Liver (tissue), 9 donors: Measurements from ENCODE around the gene SLC25A25. TPM values are rescaled to one million over a fixed set of nuclear protein-coding genes. Genes with fewer than 3 reads are reported as not detected.

Source experiments
- DNase-seq: peaks from one replicate; pipeline ENCODE4 v3.0.0-alpha.2; 2017; ENCODE audit warnings: low spot score
- H3K27ac ChIP-seq, 2 donors: one replicate each; pipeline ENCODE4 v1.7.0; 2013; ENCODE audit warnings: inconsistent platforms in 2 of 2, low read length in 2 of 2, control low read depth in 1 of 2, low read depth in 1 of 2, mild to moderate bottlenecking in 1 of 2
- H3K27me3 ChIP-seq, 4 donors: one replicate each; pipeline versions ENCODE4 v1.6.1 to v1.7.0; 2013; ENCODE audit warnings: low read length in 3 of 4, inconsistent platforms in 1 of 4, mild to moderate bottlenecking in 1 of 4, moderate library complexity in 1 of 4; ENCODE audit not compliant: control insufficient read depth in 4 of 4, insufficient read depth in 4 of 4
- H3K36me3 ChIP-seq, 4 donors: one replicate each; pipeline versions ENCODE4 v1.6.1 to v1.7.0; 2013; ENCODE audit warnings: low read length in 3 of 4, mild to moderate bottlenecking in 3 of 4, low read depth in 1 of 4, moderate library complexity in 1 of 4; ENCODE audit not compliant: control insufficient read depth in 4 of 4, insufficient read depth in 3 of 4
- H3K4me1 ChIP-seq, 4 donors: one replicate each; pipeline versions ENCODE4 v1.6.1 to v1.7.0; 2013; ENCODE audit warnings: low read length in 3 of 4, mild to moderate bottlenecking in 3 of 4, moderate library complexity in 1 of 4; ENCODE audit not compliant: control insufficient read depth in 4 of 4, insufficient read depth in 4 of 4
- H3K4me3 ChIP-seq, 3 donors: one replicate each; pipeline versions ENCODE4 v1.6.1 to v1.7.0; 2013; ENCODE audit warnings: low read length in 3 of 3, control low read depth in 1 of 3, low read depth in 1 of 3, mild to moderate bottlenecking in 1 of 3
- H3K9ac ChIP-seq, 2 donors: one replicate each; pipeline ENCODE4 v1.7.0; 2013; ENCODE audit warnings: low read length in 2 of 2, mild to moderate bottlenecking in 2 of 2, moderate library complexity in 2 of 2, control low read depth in 1 of 2, low read depth in 1 of 2
- H3K9me3 ChIP-seq, 4 donors: one replicate each; pipeline versions ENCODE4 v1.6.1 to v1.7.0; 2013; ENCODE audit warnings: low read length in 3 of 4; ENCODE audit not compliant: control insufficient read depth in 4 of 4
- EGR1 ChIP-seq, 2 donors: IDR thresholded peaks; 2 replicates each; pipeline ENCODE4 v1.6.1; 2016 to 2018; ENCODE audit warnings: antibody characterized with exemption in 2 of 2, low read depth in 2 of 2
- FOXA1 ChIP-seq: IDR thresholded peaks from 2 replicates; pipeline ENCODE4 v1.6.1; 2016; ENCODE audit warnings: antibody characterized with exemption
- FOXA2 ChIP-seq: IDR thresholded peaks from 2 replicates; pipeline ENCODE4 v1.6.1; 2016; ENCODE audit warnings: antibody characterized with exemption
- GABPA ChIP-seq, 2 donors: IDR thresholded peaks in 1 of 2; conservative IDR thresholded peaks in 1 of 2; 2 replicates each; pipeline ENCODE4 v1.6.1; 2016; ENCODE audit warnings: antibody characterized with exemption in 2 of 2, mild to moderate bottlenecking in 1 of 2, moderate library complexity in 1 of 2
- HNF4A ChIP-seq, 2 donors: conservative IDR thresholded peaks; 2 replicates each; pipeline ENCODE4 v1.6.1; 2016; ENCODE audit warnings: antibody characterized with exemption in 2 of 2, mild to moderate bottlenecking in 2 of 2
- HNF4G ChIP-seq: IDR thresholded peaks from 2 replicates; pipeline ENCODE4 v1.6.1; 2016; ENCODE audit warnings: antibody characterized with exemption
- JUND ChIP-seq, 2 donors: IDR thresholded peaks; 2 replicates each; pipeline ENCODE4 v1.6.1; 2016; ENCODE audit warnings: antibody characterized with exemption in 2 of 2
- RAD21 ChIP-seq, 2 donors: IDR thresholded peaks; 2 replicates each; pipeline ENCODE4 v1.6.1; 2016; ENCODE audit warnings: antibody characterized with exemption in 2 of 2, mild to moderate bottlenecking in 2 of 2
- RXRA ChIP-seq, 2 donors: IDR thresholded peaks; 2 replicates each; pipeline ENCODE4 v1.6.1; 2017 to 2018; ENCODE audit warnings: antibody characterized with exemption in 2 of 2, mild to moderate bottlenecking in 1 of 2
- SP1 ChIP-seq: IDR thresholded peaks from 2 replicates; pipeline ENCODE4 v1.6.1; 2018; ENCODE audit warnings: antibody characterized with exemption, mild to moderate bottlenecking
- TAF1 ChIP-seq: conservative IDR thresholded peaks from 2 replicates; pipeline ENCODE4 v1.6.1; 2016; ENCODE audit warnings: antibody characterized with exemption, mild to moderate bottlenecking
- YY1 ChIP-seq: IDR thresholded peaks from 2 replicates; pipeline ENCODE4 v1.6.1; 2016; ENCODE audit warnings: antibody characterized with exemption, mild to moderate bottlenecking
- WGBS: extraction: QIAGEN DNeasy Blood & Tissue Kit; methylation state at CpG from one replicate; pipeline ENCODE4 v1.1.7; 2013; 5-methylcytosine and 5-hydroxymethylcytosine counted together
- polyA plus RNA-seq, 2 donors: library from polyadenylated mRNA; stranded (reverse) in 1 of 2; unstranded in 1 of 2; fragments of 200-250 nt in 1 of 2; fragments of >200 nt in 1 of 2; fragmentation: Nextera tagmentation in 1 of 2; extraction: Ambion mirVana in 1 of 2; gene quantifications; one replicate each; pipeline versions ENCODE4 v1.2.1 to v1.2.3, GENCODE V29; 2013 to 2015
- total RNA-seq, 2 donors: library from RNA; depleted of rRNA; stranded (reverse); fragments of >200 nt; gene quantifications; one replicate each; pipeline ENCODE4 v1.2.3, GENCODE V29; 2014
- TF ChIP-seq, protein P1 (sequence below): IDR thresholded peaks from 2 replicates; pipeline ENCODE4 v1.6.1; 2016; ENCODE audit warnings: antibody characterized with exemption, mild to moderate bottlenecking
- TF ChIP-seq, protein P2 (sequence below): IDR thresholded peaks from 2 replicates; pipeline ENCODE4 v1.6.1; 2016; ENCODE audit warnings: antibody characterized with exemption
- TF ChIP-seq, protein P3 (sequence below): IDR thresholded peaks from 2 replicates; pipeline ENCODE4 v1.6.1; 2016; ENCODE audit warnings: antibody characterized with exemption
- donor health status: healthy.
- donor health status: healthy.
- donor health status: healthy.
- donor health status: healthy.
- donor health status: healthy.

Gene SLC25A25
- total and polyA plus RNA-seq, 4 donors: 21.7 to 74.6 (median 39.3) TPM

DNA sequence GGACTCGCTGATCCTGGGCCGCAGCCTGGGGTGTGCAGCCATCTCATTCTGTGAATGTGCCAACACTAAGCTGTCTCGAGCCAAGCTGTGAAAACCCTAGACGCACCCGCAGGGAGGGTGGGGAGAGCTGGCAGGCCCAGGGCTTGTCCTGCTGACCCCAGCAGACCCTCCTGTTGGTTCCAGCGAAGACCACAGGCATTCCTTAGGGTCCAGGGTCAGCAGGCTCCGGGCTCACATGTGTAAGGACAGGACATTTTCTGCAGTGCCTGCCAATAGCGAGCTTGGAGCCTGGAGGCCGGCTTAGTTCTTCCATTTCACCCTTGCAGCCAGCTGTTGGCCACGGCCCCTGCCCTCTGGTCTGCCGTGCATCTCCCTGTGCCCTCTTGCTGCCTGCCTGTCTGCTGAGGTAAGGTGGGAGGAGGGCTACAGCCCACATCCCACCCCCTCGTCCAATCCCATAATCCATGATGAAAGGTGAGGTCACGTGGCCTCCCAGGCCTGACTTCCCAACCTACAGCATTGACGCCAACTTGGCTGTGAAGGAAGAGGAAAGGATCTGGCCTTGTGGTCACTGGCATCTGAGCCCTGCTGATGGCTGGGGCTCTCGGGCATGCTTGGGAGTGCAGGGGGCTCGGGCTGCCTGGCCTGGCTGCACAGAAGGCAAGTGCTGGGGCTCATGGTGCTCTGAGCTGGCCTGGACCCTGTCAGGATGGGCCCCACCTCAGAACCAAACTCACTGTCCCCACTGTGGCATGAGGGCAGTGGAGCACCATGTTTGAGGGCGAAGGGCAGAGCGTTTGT lies 39.6 kb downstream of the SLC25A25 start:
- H3K36me3 ChIP-seq: peaks cover 17 to 31% (median 29%) of the 10 kb centered on the region in 4 donors
- 71% methylated on average over 18 of the region's 18 CpGs for WGBS
- no peaks in the 10 kb centered on the region for H3K27me3 ChIP-seq
- peak overlapping the region in 1 of 2 donors; percentile 21 for H3K27ac ChIP-seq
- H3K4me3 ChIP-seq: no peak overlapping the region
- no peaks in the 10 kb centered on the region for H3K9me3 ChIP-seq
- no peak for DNase-seq
- no peak overlapping the region for H3K9ac ChIP-seq
- TF ChIP-seq YY1 (peak; percentile 47), RXRA (IDR thresholded peaks at IDR 0.05) (peak in 1 of 2 donors; percentile 35), TAF1 (no peak), JUND (IDR thresholded peaks at IDR 0.05) (no peak), FOXA1 (peak; percentile 9)
- TF ChIP-seq, protein P1, sequence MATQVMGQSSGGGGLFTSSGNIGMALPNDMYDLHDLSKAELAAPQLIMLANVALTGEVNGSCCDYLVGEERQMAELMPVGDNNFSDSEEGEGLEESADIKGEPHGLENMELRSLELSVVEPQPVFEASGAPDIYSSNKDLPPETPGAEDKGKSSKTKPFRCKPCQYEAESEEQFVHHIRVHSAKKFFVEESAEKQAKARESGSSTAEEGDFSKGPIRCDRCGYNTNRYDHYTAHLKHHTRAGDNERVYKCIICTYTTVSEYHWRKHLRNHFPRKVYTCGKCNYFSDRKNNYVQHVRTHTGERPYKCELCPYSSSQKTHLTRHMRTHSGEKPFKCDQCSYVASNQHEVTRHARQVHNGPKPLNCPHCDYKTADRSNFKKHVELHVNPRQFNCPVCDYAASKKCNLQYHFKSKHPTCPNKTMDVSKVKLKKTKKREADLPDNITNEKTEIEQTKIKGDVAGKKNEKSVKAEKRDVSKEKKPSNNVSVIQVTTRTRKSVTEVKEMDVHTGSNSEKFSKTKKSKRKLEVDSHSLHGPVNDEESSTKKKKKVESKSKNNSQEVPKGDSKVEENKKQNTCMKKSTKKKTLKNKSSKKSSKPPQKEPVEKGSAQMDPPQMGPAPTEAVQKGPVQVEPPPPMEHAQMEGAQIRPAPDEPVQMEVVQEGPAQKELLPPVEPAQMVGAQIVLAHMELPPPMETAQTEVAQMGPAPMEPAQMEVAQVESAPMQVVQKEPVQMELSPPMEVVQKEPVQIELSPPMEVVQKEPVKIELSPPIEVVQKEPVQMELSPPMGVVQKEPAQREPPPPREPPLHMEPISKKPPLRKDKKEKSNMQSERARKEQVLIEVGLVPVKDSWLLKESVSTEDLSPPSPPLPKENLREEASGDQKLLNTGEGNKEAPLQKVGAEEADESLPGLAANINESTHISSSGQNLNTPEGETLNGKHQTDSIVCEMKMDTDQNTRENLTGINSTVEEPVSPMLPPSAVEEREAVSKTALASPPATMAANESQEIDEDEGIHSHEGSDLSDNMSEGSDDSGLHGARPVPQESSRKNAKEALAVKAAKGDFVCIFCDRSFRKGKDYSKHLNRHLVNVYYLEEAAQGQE: no peak
- peaks cover 8 to 53% (median 29%) of the 10 kb centered on the region in 4 donors for H3K4me1 ChIP-seq

DNA sequence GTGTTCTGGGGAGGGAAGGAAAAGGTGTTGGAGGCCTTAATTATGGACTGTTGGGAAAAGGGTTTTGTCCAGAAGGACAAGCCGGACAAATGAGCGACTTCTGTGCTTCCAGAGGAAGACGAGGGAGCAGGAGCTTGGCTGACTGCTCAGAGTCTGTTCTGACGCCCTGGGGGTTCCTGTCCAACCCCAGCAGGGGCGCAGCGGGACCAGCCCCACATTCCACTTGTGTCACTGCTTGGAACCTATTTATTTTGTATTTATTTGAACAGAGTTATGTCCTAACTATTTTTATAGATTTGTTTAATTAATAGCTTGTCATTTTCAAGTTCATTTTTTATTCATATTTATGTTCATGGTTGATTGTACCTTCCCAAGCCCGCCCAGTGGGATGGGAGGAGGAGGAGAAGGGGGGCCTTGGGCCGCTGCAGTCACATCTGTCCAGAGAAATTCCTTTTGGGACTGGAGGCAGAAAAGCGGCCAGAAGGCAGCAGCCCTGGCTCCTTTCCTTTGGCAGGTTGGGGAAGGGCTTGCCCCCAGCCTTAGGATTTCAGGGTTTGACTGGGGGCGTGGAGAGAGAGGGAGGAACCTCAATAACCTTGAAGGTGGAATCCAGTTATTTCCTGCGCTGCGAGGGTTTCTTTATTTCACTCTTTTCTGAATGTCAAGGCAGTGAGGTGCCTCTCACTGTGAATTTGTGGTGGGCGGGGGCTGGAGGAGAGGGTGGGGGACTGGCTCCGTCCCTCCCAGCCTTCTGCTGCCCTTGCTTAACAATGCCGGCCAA lies 40.4 kb downstream of the SLC25A25 start:
- peak overlapping the region; percentile 21 to 59 for H3K27ac ChIP-seq
- no peak overlapping the region for H3K4me3 ChIP-seq
- no peaks in the 10 kb centered on the region for H3K27me3 ChIP-seq
- H3K9me3 ChIP-seq: no peaks in the 10 kb centered on the region
- WGBS: 84% methylated on average over 15 of the region's 15 CpGs
- no peak for DNase-seq
- no peak overlapping the region for H3K9ac ChIP-seq
- TF ChIP-seq EGR1 (IDR thresholded peaks at IDR 0.05; ENCODE audit: low read depth in 2 of 2) (no peak), HNF4A (conservative IDR thresholded peaks at IDR 0.05) (peak in 1 of 2 donors; percentile 14)
- peaks cover 17 to 33% (median 30%) of the 10 kb centered on the region in 4 donors for H3K36me3 ChIP-seq
- H3K4me1 ChIP-seq: peaks cover 7 to 46% (median 24%) of the 10 kb centered on the region in 4 donors

DNA sequence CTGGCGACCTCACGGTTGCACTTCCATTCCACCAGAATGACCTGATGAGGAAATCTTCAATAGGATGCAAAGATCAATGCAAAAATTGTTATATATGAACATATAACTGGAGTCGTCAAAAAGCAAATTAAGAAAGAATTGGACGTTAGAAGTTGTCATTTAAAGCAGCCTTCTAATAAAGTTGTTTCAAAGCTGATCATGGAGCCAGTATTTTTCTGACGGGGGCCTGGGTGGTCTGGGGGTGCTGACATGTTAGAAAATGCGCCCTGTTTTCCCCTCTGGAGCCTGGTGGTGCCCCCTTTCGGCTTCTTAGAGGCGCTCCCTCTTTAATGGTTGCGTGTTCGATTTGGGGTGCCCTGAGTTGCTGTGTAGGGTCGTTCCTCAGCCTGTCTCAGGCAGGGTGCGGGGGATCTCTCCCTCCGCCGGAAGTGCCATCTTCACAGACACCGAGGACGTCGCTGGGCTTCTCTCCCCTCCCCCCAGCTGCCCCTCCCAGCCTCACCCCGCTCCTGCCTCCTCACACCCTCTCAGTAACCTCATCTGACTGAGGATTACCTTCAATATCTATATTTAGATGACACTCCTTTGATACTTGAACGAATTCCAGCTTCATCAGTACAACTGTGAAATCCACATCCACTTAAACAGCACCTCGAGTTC lies 41.1 kb downstream of the SLC25A25 start:
- H3K4me3 ChIP-seq: no peak overlapping the region
- no peak for DNase-seq
- no peak overlapping the region for H3K9ac ChIP-seq
- H3K27me3 ChIP-seq: no peaks in the 10 kb centered on the region
- peaks cover 3 to 41% (median 22%) of the 10 kb centered on the region in 4 donors for H3K4me1 ChIP-seq
- WGBS: 61% methylated on average over 20 of the region's 20 CpGs
- no peaks in the 10 kb centered on the region for H3K9me3 ChIP-seq
- H3K27ac ChIP-seq: peak overlapping the region; percentile 14 to 59
- H3K36me3 ChIP-seq: peaks cover 17 to 33% (median 30%) of the 10 kb centered on the region in 4 donors
- TF ChIP-seq RAD21 (IDR thresholded peaks at IDR 0.05) (no peak), TAF1 (no peak), FOXA2 (no peak), SP1 (no peak), JUND (IDR thresholded peaks at IDR 0.05) (no peak), RXRA (IDR thresholded peaks at IDR 0.05) (peak in 1 of 2 donors; percentile 15), GABPA (IDR thresholded peaks at IDR 0.05 in 1 of 2, conservative IDR thresholded peaks at IDR 0.05 in 1 of 2) (no peak), HNF4A (conservative IDR thresholded peaks at IDR 0.05) (no peak), HNF4G (no peak), EGR1 (IDR thresholded peaks at IDR 0.05; ENCODE audit: low read depth in 2 of 2) (no peak)
- TF ChIP-seq, protein P2, sequence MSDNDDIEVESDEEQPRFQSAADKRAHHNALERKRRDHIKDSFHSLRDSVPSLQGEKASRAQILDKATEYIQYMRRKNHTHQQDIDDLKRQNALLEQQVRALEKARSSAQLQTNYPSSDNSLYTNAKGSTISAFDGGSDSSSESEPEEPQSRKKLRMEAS: no peak
- TF ChIP-seq, protein P3, sequence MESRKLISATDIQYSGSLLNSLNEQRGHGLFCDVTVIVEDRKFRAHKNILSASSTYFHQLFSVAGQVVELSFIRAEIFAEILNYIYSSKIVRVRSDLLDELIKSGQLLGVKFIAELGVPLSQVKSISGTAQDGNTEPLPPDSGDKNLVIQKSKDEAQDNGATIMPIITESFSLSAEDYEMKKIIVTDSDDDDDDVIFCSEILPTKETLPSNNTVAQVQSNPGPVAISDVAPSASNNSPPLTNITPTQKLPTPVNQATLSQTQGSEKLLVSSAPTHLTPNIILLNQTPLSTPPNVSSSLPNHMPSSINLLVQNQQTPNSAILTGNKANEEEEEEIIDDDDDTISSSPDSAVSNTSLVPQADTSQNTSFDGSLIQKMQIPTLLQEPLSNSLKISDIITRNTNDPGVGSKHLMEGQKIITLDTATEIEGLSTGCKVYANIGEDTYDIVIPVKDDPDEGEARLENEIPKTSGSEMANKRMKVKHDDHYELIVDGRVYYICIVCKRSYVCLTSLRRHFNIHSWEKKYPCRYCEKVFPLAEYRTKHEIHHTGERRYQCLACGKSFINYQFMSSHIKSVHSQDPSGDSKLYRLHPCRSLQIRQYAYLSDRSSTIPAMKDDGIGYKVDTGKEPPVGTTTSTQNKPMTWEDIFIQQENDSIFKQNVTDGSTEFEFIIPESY: peak; percentile 33
- TF ChIP-seq, protein P1: no peak
